ENCODE measurements around the gene KRT28.
"Not testable (repeated sequence)": the region's sequence is repeated elsewhere in the genome, so short reads cannot be mapped to it uniquely, and the experiment has no call there.

The KRT28 gene

DNA sequence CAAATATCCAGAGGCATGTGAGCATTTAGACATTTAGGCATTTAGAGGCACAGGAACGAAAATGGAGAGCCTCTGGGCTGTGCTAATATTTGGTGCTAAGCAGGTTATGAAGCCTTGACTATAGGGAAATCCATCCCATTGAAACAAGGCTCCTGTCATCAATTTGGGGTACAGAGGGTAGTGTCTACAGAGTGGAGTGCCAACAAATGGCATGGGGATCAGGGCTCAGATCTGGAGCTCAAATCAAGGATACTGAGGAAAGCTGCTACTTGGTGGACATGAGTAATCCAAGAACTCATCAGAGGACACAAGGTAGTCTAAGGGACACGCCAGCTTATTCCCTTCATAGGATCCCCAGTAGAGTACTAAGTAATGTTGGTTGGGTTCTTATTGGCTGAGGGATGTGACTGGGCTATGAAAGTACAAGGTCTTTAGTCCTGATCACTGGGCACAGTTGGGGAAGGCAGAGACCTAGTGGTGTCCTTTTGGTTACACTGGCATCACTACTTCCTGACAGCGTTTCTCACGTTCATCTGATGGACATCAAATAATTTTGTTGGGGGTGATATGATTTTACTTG is 17.4 kb upstream of the KRT28 start:
- Histone ChIP-seq H3K9me3 (ENCODE audit: control insufficient read depth, low read length) (no peaks in the 10 kb centered on the region), H3K4me2 (ENCODE audit: low read length) (no peak overlapping the region), H3K4me1 (peaks cover 8% of the 10 kb centered on the region), H3K79me2 (no peaks in the 10 kb centered on the region), H3K27ac (no peak overlapping the region), H3K27me3 (ENCODE audit: control insufficient read depth, insufficient read depth, low read length) (no peaks in the 10 kb centered on the region), H3K9ac (no peak overlapping the region), H3K36me3 (ENCODE audit: control insufficient read depth, insufficient read depth, low read length) (no peaks in the 10 kb centered on the region), H2AFZ (no peak overlapping the region), H3K4me3 (ENCODE audit: low read depth, low read length) (no peak overlapping the region)
- TF ChIP-seq, protein P1, sequence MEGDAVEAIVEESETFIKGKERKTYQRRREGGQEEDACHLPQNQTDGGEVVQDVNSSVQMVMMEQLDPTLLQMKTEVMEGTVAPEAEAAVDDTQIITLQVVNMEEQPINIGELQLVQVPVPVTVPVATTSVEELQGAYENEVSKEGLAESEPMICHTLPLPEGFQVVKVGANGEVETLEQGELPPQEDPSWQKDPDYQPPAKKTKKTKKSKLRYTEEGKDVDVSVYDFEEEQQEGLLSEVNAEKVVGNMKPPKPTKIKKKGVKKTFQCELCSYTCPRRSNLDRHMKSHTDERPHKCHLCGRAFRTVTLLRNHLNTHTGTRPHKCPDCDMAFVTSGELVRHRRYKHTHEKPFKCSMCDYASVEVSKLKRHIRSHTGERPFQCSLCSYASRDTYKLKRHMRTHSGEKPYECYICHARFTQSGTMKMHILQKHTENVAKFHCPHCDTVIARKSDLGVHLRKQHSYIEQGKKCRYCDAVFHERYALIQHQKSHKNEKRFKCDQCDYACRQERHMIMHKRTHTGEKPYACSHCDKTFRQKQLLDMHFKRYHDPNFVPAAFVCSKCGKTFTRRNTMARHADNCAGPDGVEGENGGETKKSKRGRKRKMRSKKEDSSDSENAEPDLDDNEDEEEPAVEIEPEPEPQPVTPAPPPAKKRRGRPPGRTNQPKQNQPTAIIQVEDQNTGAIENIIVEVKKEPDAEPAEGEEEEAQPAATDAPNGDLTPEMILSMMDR (IDR thresholded peaks at IDR 0.05), result no peak

DNA sequence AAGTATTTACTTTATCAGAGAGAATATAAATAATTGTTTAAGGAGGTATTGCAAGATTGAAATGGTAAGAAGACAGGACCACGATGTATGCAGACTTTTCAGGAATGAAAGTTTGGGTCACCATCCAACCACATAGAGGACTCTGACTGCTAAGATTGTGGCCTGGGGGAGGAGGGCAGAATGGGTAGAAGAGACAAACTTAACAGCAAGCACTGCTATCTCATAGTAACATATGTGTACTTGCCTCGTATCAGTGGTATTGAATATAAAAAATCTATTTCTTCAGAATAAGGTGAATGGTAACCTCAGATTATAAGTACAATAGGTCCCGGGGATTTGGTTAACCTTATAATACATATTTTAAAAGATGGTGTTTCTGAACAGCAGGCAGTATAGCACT is 16.8 kb upstream of the KRT28 start:
- Histone ChIP-seq H3K79me2 (no peaks in the 10 kb centered on the region), H3K36me3 (ENCODE audit: control insufficient read depth, insufficient read depth, low read length) (no peaks in the 10 kb centered on the region), H3K4me1 (peaks cover 8% of the 10 kb centered on the region), H3K9me3 (ENCODE audit: control insufficient read depth, low read length) (no peaks in the 10 kb centered on the region), H3K4me3 (ENCODE audit: low read depth, low read length) (no peak overlapping the region), H3K27ac (no peak overlapping the region), H2AFZ (no peak overlapping the region), H3K9ac (no peak overlapping the region), H3K4me2 (ENCODE audit: low read length) (no peak overlapping the region), H3K27me3 (ENCODE audit: control insufficient read depth, insufficient read depth, low read length) (no peaks in the 10 kb centered on the region)
- TF ChIP-seq, protein P1 (IDR thresholded peaks at IDR 0.05), result no peak

DNA sequence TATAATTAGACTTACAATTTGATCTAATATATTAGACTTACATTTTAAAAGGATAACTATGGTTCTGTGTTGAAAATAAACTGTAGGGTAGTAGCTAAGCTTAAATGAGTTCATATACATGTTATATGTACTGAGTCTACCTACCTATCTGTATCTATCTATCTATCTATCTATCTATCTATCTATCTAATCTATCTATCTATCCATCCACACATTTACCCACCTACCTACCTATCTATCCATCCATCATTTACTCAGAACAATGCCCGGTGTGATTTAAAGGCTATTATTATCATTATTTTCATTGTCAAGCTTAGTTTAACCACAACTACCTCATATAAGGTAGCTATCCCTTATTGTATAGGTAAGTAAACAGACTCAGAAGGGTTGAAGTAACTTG is 15.6 kb upstream of the KRT28 start:
- Histone ChIP-seq H3K9ac (no peak overlapping the region), H3K4me2 (ENCODE audit: low read length) (no peak overlapping the region), H3K4me3 (ENCODE audit: low read depth, low read length) (no peak overlapping the region), H3K9me3 (ENCODE audit: control insufficient read depth, low read length) (no peaks in the 10 kb centered on the region), H3K27ac (no peak overlapping the region), H3K27me3 (ENCODE audit: control insufficient read depth, insufficient read depth, low read length) (no peaks in the 10 kb centered on the region), H2AFZ (no peak overlapping the region), H3K4me1 (peaks cover 5% of the 10 kb centered on the region), H3K79me2 (no peaks in the 10 kb centered on the region), H3K36me3 (ENCODE audit: control insufficient read depth, insufficient read depth, low read length) (no peaks in the 10 kb centered on the region)
- TF ChIP-seq, protein P1 (IDR thresholded peaks at IDR 0.05), result no peak

DNA sequence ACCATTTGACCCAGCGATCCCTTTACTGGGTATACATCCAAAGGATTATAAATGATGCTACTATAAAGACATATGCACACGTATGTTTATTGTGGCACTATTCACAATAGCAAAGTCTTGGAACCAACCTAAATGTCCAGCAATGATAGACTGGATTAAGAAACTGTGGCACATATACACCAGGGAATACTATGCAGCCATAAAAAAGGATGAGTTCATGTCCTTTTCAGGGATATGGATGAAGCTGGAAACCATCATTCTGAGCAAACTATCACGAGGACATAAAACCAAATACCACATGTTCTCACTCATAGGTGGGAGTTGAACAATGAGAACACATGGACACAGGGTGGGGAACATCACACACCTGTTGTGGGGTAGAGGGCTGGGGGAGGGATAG is 14.9 kb upstream of the KRT28 start:
- H3K4me2 ChIP-seq (ENCODE audit: low read length); H2AFZ ChIP-seq: not testable (repeated sequence)

DNA sequence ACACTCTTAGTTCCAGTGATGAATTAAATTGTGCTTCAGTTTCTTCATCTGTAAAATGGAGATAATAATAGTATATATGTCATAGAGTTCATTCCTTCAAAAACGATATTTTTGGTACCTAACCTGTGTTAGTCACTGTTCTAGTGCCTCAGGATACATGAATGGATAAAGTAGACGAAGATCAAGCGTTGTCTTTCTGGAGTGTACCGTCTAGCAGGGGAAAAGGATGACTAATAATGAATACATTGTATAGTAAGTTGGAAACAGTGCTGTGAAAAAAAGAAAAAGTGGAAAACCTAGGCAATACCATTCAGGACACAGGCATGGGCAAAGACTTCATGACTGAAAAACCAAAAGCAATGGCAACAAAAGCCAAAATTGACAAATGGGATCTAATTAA is 14.0 kb upstream of the KRT28 start:
- H3K79me2 ChIP-seq, result no peaks in the 10 kb centered on the region
- no peaks in the 10 kb centered on the region for H3K4me1 ChIP-seq
- no peak overlapping the region for H3K27ac ChIP-seq
- no peaks in the 10 kb centered on the region for H3K36me3 ChIP-seq (ENCODE audit: control insufficient read depth, insufficient read depth, low read length)
- H3K4me3 ChIP-seq (ENCODE audit: low read depth, low read length), result no peak overlapping the region
- H3K4me2 ChIP-seq (ENCODE audit: low read length), result no peak overlapping the region
- H3K9ac ChIP-seq, result no peak overlapping the region
- no peak overlapping the region for H2AFZ ChIP-seq
- H3K9me3 ChIP-seq (ENCODE audit: control insufficient read depth, low read length), result no peaks in the 10 kb centered on the region
- H3K27me3 ChIP-seq (ENCODE audit: control insufficient read depth, insufficient read depth, low read length), result no peaks in the 10 kb centered on the region
- TF ChIP-seq, protein P1 (IDR thresholded peaks at IDR 0.05), result no peak

More for the DNA sequence above, 14.9 kb upstream of the KRT28 start:
- not testable (repeated sequence) for H3K27me3 ChIP-seq (ENCODE audit: control insufficient read depth, insufficient read depth, low read length); H3K36me3 ChIP-seq (ENCODE audit: control insufficient read depth, insufficient read depth, low read length); H3K9ac ChIP-seq; H3K79me2 ChIP-seq; H3K9me3 ChIP-seq (ENCODE audit: control insufficient read depth, low read length); H3K4me3 ChIP-seq (ENCODE audit: low read depth, low read length); H3K27ac ChIP-seq; H3K4me1 ChIP-seq
